ENCODE results near the gene FANCL.
"Not testable (repeated sequence)": the region's sequence is repeated elsewhere in the genome, so short reads cannot be mapped to it uniquely, and the experiment has no call there.

The FANCL gene

GRCh38 chr2:58138396-58139030 lies 102.6 kb downstream of the FANCL start:
- DNase-seq: no peak

GRCh38 chr2:58137856-58138255 lies 103.3 kb downstream of the FANCL start:
- no peak for DNase-seq

GRCh38 chr2:58137221-58137620 lies 103.9 kb downstream of the FANCL start:
- no peak for DNase-seq

- no peak for DNase-seq
These were observed 105.3 kb downstream of the FANCL start for GRCh38 chr2:58135861-58136260.

- no peak for DNase-seq
These were observed 107.7 kb downstream of the FANCL start for GRCh38 chr2:58133395-58133794.

- peak; percentile 30 for DNase-seq
These were observed 109.7 kb downstream of the FANCL start for GRCh38 chr2:58131191-58132011.

GRCh38 chr2:58130238-58130637 lies 110.9 kb downstream of the FANCL start:
- no peak for DNase-seq

- no peak for DNase-seq
These were observed 114.0 kb downstream of the FANCL start for GRCh38 chr2:58127111-58127510.

- no peak for DNase-seq
These were observed 118.6 kb downstream of the FANCL start for GRCh38 chr2:58122540-58122939.

- DNase-seq: no peak
These were observed 119.1 kb downstream of the FANCL start for GRCh38 chr2:58122040-58122439.

GRCh38 chr2:58120626-58121229 lies 120.4 kb downstream of the FANCL start:
- no peak for DNase-seq

GRCh38 chr2:58113563-58113962 lies 127.6 kb downstream of the FANCL start:
- not testable (repeated sequence) for DNase-seq

- DNase-seq: no peak
These were observed 130.4 kb downstream of the FANCL start for GRCh38 chr2:58110765-58111164.

- DNase-seq: no peak
These were observed 131.6 kb downstream of the FANCL start for GRCh38 chr2:58109481-58109880.

Data from right hindlimb (tissue), 1 donor.